RWPE2 (cell line): ENCODE measurements around the gene EBPL.

Experiments
- ATAC-seq: fragments of 200-7000 bp; cut with Tn5 transposase; 3 replicates; pipeline ENCODE4 v1.9.1; 2021; ENCODE audit warnings: low read depth
- DNase-seq: peaks from one replicate; pipeline ENCODE4 v3.0.0-alpha.2; 2020; ENCODE audit warnings: low spot score
- H3K27ac ChIP-seq: fragments of 450-650 bp; 2 replicates; pipeline ENCODE4 v1.5.1; 2017; ENCODE audit warnings: mild to moderate bottlenecking; ENCODE audit not compliant: poor library complexity, severe bottlenecking
- H3K27me3 ChIP-seq: fragments of 250-450 bp; sonication (Bioruptor Pico); 2 replicates; pipeline ENCODE4 v1.5.1; 2021; ENCODE audit warnings: mild to moderate bottlenecking, moderate library complexity; ENCODE audit not compliant: insufficient read depth, poor library complexity, severe bottlenecking
- H3K36me3 ChIP-seq: fragments of 250-450 bp; sonication (Bioruptor Pico); 2 replicates; pipeline ENCODE4 v1.5.1; 2020; ENCODE audit warnings: low read depth, mild to moderate bottlenecking, moderate library complexity
- H3K4me1 ChIP-seq: fragments of 250-450 bp; sonication (Bioruptor Pico); 2 replicates; pipeline ENCODE4 v1.5.1; 2021; ENCODE audit warnings: mild to moderate bottlenecking, moderate library complexity; ENCODE audit not compliant: insufficient read depth, poor library complexity, severe bottlenecking
- H3K4me3 ChIP-seq: fragments of 250-450 bp; sonication (Bioruptor Pico); 2 replicates; pipeline ENCODE4 v1.5.1; 2021; ENCODE audit warnings: mild to moderate bottlenecking, moderate library complexity; ENCODE audit not compliant: severe bottlenecking
- H3K9me3 ChIP-seq: fragments of 250-450 bp; sonication (Bioruptor Pico); 2 replicates; pipeline ENCODE4 v1.5.1; 2021; ENCODE audit warnings: mild to moderate bottlenecking, moderate library complexity; ENCODE audit not compliant: severe bottlenecking
- CTCF ChIP-seq: fragments of 450-650 bp; IDR thresholded peaks from one replicate; pipeline ENCODE4 v1.5.1; 2017; ENCODE audit warnings: mild to moderate bottlenecking, moderate library complexity; ENCODE audit not compliant: poor library complexity, severe bottlenecking

Gene EBPL

DNA sequence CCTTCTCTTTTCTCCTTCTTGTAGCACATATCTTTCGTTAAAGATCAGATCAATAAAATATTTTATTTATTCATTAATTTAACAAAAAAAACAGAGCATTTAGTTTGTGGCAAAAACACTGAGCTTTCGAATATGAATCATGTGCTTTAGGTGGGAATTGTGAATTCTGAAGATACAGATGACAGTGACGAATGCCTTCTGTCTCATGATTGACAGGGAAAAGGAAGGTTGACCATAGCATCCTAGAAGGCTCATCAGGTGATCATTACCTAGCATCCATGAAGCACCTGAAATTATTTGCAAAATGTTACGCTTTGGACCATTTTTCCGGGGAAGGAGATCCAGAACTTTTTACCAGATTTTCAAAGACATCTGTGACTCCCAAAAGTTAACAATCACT is 59.1 kb downstream of the EBPL start:
- Histone ChIP-seq H3K36me3 (no peaks in the 10 kb centered on the region), H3K27me3 (no peaks in the 10 kb centered on the region), H3K4me1 (no peaks in the 10 kb centered on the region), H3K27ac (no peak overlapping the region), H3K9me3 (no peaks in the 10 kb centered on the region), H3K4me3 (no peak overlapping the region)
- ATAC-seq (no peak), DNase-seq (no peak)
- TF ChIP-seq CTCF: no peak

DNA sequence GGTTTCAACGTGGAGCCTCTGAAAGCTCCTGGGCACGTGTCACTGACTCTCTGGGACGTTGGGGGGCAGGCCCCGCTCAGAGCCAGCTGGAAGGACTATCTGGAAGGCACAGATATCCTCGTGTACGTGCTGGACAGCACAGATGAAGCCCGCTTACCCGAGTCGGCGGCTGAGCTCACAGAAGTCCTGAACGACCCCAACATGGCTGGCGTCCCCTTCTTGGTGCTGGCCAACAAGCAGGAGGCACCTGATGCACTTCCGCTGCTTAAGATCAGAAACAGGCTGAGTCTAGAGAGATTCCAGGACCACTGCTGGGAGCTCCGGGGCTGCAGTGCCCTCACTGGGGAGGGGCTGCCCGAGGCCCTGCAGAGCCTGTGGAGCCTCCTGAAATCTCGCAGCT is 60.7 kb downstream of the EBPL start:
- no peak overlapping the region for H3K27ac ChIP-seq
- H3K4me1 ChIP-seq: no peaks in the 10 kb centered on the region
- no peak overlapping the region for H3K4me3 ChIP-seq
- no peak for TF ChIP-seq CTCF
- no peaks in the 10 kb centered on the region for H3K27me3 ChIP-seq
- ATAC-seq (no peak), DNase-seq (no peak)
- H3K9me3 ChIP-seq: no peaks in the 10 kb centered on the region
- no peaks in the 10 kb centered on the region for H3K36me3 ChIP-seq

DNA sequence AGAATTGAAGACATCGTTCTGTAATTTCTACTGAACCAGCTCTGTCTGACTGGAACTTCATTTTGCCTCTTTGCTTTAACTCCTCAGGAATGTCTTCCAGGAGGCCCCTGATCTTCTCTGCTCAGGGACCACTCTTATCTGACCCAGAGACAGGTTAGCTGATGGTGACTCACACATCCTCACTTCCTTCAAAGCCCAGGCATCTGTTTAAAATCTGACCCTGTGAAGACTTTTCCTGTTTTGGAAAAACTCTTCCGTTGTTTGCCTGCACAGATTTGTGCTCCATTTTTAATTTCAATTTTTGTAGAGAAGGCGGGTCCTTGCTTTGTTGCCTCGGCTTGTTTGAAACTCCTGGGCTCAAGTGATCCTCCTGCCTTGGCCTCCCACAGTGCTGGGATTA is 61.3 kb downstream of the EBPL start:
- Histone ChIP-seq H3K4me3 (no peak overlapping the region), H3K4me1 (no peaks in the 10 kb centered on the region), H3K9me3 (no peaks in the 10 kb centered on the region), H3K27me3 (no peaks in the 10 kb centered on the region), H3K27ac (no peak overlapping the region), H3K36me3 (no peaks in the 10 kb centered on the region)
- ATAC-seq (no peak), DNase-seq (no peak)
- TF ChIP-seq CTCF: no peak

DNA sequence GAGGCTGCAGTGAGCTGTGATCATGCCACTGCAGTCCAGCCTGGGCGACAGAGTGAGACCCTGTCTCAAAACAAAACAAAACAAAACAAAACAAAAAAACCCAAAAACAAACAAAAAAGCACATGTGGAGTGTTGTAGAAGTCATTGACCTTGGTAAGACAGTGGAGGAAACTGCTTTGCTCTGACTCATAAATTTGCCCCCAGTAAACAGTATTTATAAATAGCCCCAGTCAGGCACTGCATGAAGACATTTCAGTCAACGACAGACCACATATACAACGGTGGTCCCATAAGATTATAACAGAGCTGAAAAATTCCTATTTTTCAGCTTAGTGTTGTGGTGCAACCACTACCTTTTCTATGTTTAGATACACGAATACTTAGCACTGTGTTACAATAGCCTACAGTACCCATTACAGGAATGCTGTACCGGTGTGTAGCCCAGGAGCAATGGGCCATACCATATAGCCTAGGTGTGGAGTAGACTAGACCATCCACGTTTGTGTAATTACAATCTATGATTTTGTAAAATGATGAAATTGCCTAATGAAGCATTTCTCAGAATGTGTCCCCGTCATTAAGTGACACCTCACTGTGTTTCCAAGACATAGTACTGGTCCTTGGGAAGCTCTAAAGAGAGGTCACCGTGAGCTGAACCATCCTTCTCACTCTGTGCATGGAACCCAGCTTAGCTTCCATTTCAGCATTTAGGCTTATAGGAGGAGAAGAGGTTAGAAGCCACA is 61.9 kb downstream of the EBPL start:
- Histone ChIP-seq H3K4me3 (no peak overlapping the region), H3K27me3 (no peaks in the 10 kb centered on the region), H3K27ac (no peak overlapping the region), H3K9me3 (no peaks in the 10 kb centered on the region), H3K4me1 (no peaks in the 10 kb centered on the region), H3K36me3 (no peaks in the 10 kb centered on the region)
- TF ChIP-seq CTCF: no peak
- no peak for DNase-seq
- ATAC-seq: no peak

GRCh38 chr13:49627831-49628652 is 63.2 kb downstream of the EBPL start, which contains the start of gene ARL11:
ARL11 (plus strand) TSS chr13:49628507; CDS start chr13:49630448, 1,941 bp downstream.
- ATAC-seq (peak; percentile 56; the same call in 2 of the 3 replicates), DNase-seq (no peak)
- no peaks in the 10 kb centered on the region for H3K36me3 ChIP-seq
- no peak within 1 kb of the TSS for H3K27ac ChIP-seq
- H3K9me3 ChIP-seq: no peaks in the 10 kb centered on the region
- H3K27me3 ChIP-seq: no peaks in the 10 kb centered on the region
- H3K4me1 ChIP-seq: no peaks in the 10 kb centered on the region
- TF ChIP-seq CTCF: no peak
- H3K4me3 ChIP-seq: no peak within 1 kb of the TSS
